ENCODE data around the gene F8A3.
"Not testable (repeated sequence)": the region's sequence is repeated elsewhere in the genome, so short reads cannot be mapped to it uniquely, and the experiment has no call there.

Gene F8A3
- 0 to 0.29 (median 0) reads per million in 9 experiments for total RNA-seq

DNA sequence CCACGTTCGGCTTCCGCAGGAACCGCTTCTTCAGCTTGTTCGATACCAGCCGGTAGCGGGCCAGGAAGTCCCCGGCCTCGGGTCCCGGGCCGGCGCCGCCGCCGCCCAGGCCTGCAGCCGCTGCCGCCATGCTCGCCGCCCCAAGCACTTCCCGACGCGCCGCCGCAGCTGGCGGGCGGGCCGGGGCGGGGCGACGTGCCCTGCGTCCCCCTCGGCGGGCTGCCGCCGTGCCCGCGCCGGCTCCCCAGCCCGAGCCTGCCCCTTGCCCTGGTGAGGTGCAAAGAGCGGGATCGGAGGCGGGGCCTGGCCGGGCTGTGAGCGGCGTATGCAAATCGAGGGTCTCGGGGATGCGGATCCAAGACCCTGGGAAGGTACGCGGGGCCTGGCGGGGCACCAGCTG is at the start of gene F8A3:
Gene F8A3 (minus strand): TSS at position 150 of the 400 bp plus-strand sequence. CDS start 20 bp downstream, at position 130.
- not testable (repeated sequence) for DNase-seq; H3K27ac Mint-ChIP-seq; H3K27me3 Mint-ChIP-seq; H3K36me3 Mint-ChIP-seq (ENCODE audit: insufficient read depth); H3K4me1 Mint-ChIP-seq (ENCODE audit: low read depth in 2 of 2); H3K9me3 Mint-ChIP-seq; H3K4me3 Mint-ChIP-seq
- ATAC-seq (replicated peaks) = peak; percentile 71

DNA sequence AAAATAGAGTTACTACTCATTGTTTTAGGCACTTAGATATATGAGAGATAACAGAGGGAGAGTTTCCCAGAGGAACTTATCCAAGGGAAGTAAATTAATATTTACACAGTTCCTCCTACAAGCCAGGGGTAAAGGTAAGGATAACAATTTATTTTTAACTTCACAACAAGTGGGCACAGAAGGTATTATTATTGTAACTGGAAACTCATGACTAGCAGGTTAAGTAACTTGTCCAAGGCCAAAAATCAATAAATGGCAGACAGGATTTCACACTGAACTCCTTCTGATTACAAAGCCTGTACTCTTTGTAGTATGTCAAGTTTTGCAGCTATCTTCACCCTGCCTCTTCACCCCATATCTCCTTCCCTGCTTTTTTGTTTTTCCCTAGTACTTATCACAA is 46.9 kb upstream of the F8A3 start:
- peaks cover 5% of the 10 kb centered on the region for H3K36me3 Mint-ChIP-seq (ENCODE audit: insufficient read depth)
- no peaks in the 10 kb centered on the region for H3K27me3 Mint-ChIP-seq
- no peak overlapping the region for H3K27ac Mint-ChIP-seq
- H3K4me3 Mint-ChIP-seq = no peak overlapping the region
- DNase-seq = no peak
- no peaks in the 10 kb centered on the region for H3K9me3 Mint-ChIP-seq
- no peak for ATAC-seq (replicated peaks)
- no peaks in the 10 kb centered on the region for H3K4me1 Mint-ChIP-seq (ENCODE audit: low read depth in 2 of 2)

DNA sequence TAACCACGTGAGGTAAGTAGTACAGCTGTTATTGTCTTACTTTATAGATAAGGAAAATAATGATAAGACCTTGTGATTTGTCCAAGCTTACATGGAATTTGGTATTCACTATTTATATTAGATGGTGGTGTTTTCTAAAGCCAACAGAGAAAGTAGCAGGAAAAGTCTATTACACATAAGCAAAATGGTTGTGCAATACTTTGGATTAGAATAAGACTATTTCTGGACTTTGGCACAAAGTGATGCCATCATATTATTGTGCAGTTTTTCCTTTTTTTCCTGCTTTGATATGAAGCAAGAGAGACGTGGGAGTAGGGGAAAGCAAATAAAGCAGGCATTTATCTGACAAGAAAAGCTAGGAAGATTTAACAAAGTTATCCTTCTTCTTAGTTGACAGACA is 36.7 kb upstream of the F8A3 start:
- not testable (repeated sequence) for H3K4me1 Mint-ChIP-seq (ENCODE audit: low read depth in 2 of 2); H3K27me3 Mint-ChIP-seq; H3K36me3 Mint-ChIP-seq (ENCODE audit: insufficient read depth); H3K27ac Mint-ChIP-seq; ATAC-seq (replicated peaks); H3K9me3 Mint-ChIP-seq; DNase-seq; H3K4me3 Mint-ChIP-seq

DNA sequence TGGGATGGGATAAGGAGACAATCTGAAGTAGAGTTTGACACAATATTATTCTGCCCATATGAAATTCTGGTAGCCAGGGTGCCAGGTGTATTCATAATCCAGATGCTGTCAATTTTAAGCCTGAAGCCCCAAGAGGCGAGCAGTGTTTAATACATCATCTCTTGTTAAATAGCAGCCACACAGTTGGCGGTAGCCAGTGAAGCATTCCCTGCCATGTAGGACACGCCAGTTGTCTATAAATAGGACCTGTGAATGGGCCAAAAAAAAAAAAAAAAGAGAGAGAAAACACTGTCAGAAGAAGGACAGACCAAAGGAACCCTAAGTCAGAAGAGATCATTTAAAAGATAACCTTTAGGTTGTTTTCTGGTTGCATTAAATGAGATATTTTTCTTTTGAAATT is 33.0 kb upstream of the F8A3 start:
- not testable (repeated sequence) for ATAC-seq (replicated peaks); H3K9me3 Mint-ChIP-seq; H3K27ac Mint-ChIP-seq; H3K4me3 Mint-ChIP-seq; H3K4me1 Mint-ChIP-seq (ENCODE audit: low read depth in 2 of 2); H3K36me3 Mint-ChIP-seq (ENCODE audit: insufficient read depth); DNase-seq; H3K27me3 Mint-ChIP-seq

DNA sequence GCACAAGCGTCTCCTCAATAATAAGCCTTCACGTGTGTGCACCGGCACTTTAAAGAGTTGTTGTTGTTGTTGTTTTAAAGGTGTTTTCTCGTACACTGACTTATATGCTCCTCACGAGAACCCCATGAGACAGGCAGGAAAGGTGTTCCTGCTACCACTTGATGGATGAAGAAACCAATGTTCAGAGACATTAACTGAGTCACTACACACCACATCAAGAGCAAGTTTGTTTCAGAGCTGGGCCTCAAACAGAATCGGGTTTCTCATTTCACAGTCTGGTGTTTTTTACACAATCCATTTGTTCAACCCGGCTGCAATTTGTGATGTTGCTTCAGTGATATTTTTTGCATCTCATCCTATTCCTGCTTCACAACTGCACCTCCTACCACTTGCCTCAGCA is 18.7 kb upstream of the F8A3 start:
- not testable (repeated sequence) for H3K27me3 Mint-ChIP-seq; H3K9me3 Mint-ChIP-seq; H3K36me3 Mint-ChIP-seq (ENCODE audit: insufficient read depth); ATAC-seq (replicated peaks); H3K27ac Mint-ChIP-seq; DNase-seq; H3K4me1 Mint-ChIP-seq (ENCODE audit: low read depth in 2 of 2); H3K4me3 Mint-ChIP-seq

DNA sequence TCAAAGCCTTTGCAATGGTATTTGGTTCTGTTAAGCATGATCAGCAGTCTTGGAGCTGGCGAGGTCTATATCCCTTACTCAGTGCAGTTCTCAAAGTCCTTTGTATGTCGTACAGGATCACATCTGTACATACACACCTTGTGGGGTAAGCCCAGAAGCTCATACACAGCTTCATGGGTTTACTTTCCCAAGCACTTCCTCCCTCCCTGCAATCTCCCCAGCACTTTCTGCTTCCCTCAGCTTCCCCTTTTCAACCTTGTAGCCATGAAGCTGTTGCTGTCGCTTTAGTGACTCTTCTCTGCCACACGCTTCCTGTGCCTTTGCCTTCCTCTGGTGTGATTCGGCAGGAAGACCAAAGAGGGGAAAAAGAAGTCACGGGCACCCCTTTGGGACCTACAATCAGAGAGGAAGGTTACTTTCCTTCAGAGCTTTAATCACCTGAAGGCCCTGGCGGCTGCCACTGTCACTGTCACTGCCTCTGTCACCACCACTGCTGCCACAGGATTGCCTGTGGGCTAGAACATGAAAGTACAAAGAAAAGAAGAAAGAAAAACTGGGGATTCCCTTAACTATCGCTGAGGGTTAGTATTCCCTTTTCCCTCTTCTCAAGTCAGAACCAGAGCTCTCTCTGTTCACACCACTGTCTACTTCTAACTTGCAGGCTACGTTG is 8.0 kb upstream of the F8A3 start:
- ATAC-seq (replicated peaks) = peak; percentile 65
- not testable (repeated sequence) for H3K36me3 Mint-ChIP-seq (ENCODE audit: insufficient read depth); DNase-seq; H3K4me1 Mint-ChIP-seq (ENCODE audit: low read depth in 2 of 2); H3K9me3 Mint-ChIP-seq; H3K27ac Mint-ChIP-seq; H3K4me3 Mint-ChIP-seq; H3K27me3 Mint-ChIP-seq

DNA sequence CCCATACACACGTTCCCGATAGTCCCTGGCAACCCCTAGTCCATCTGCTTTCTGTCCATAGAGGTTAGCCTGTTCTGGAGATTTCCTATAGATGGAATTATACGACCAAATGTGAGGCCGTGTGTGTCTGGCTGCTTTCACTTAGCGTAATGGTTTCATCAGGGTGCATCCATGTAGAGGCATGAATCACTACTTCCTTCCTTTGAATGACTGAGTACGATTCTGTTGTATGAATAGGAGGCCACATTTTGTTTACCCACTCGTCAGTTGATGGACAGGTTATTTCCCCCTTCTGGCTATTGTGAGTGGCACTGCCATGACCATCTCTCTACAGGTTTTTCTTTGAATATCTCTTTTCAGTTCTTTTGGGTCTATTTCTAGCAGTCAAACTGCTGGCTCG is 2.1 kb upstream of the F8A3 start:
- peak; percentile 13 for ATAC-seq (replicated peaks)
- not testable (repeated sequence) for H3K36me3 Mint-ChIP-seq (ENCODE audit: insufficient read depth); H3K27me3 Mint-ChIP-seq; H3K27ac Mint-ChIP-seq; H3K4me1 Mint-ChIP-seq (ENCODE audit: low read depth in 2 of 2); H3K4me3 Mint-ChIP-seq; DNase-seq; H3K9me3 Mint-ChIP-seq

DNA sequence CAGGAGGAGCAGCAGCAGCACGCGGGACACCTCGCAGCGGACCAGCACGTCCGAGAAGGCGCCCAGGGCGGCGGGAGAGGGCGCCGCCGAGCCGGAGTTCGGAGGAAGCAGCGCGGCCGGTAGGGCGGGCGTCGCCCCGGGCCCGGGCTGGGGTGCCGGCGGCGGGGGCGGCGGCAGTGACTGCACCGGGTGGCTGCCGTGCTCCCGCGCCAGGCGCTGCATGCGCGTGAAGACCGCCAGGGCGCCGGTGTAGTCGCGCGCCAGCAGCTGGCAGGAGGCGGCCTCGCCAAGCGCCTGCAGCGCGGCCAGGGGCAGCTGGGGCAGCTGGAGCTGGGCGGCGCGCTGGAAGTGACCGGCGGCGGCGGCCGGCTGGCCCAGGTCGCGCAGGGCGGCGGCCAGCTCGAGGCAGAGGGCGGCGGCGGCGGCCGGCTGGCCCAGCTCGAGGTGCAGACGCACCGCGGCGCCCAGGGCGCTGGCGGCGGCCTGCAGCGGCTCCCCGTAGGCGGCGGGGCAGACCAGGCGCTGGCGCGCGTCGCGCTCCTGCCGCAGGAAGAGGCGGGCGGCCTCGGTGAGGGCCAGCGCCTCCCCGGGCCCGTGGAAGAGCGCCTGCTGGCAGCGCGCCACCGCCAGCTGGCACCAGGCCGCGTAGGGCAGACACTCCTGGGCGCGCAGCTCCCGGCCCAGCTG is 516 bp downstream of the F8A3 start:
- not testable (repeated sequence) for H3K4me1 Mint-ChIP-seq (ENCODE audit: low read depth in 2 of 2); H3K4me3 Mint-ChIP-seq; DNase-seq; H3K27me3 Mint-ChIP-seq; H3K27ac Mint-ChIP-seq; H3K9me3 Mint-ChIP-seq; H3K36me3 Mint-ChIP-seq (ENCODE audit: insufficient read depth)
- ATAC-seq (replicated peaks) = peak; percentile 69

DNA sequence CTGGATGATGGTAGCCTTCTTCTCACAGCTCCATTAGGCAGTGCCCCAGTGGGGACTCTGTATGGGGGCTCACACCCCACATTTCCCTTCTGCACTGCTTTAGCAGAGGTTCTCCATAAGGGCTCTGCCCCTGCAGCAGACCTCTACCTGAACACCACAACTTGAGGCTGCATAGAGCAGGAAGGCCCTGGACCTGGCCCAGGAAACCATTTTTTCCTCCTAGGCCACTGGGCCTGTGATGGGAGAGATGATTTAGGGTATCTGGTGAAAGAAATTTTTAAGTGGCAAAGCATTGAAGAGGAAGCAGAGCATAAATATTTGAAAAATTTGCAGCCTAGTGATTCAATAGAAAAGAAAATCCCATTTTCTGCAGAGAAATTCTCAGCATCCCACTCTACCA is 17.3 kb downstream of the F8A3 start:
- Mint-ChIP-seq H3K27ac (no peak overlapping the region), H3K4me1 (ENCODE audit: low read depth in 2 of 2) (peaks cover 0 to 3% of the 10 kb centered on the region in 2 donors), H3K9me3 (no peaks in the 10 kb centered on the region), H3K4me3 (no peak overlapping the region), H3K36me3 (ENCODE audit: insufficient read depth) (no peaks in the 10 kb centered on the region), H3K27me3 (no peaks in the 10 kb centered on the region)
- no peak for DNase-seq
- no peak for ATAC-seq (replicated peaks)

DNA sequence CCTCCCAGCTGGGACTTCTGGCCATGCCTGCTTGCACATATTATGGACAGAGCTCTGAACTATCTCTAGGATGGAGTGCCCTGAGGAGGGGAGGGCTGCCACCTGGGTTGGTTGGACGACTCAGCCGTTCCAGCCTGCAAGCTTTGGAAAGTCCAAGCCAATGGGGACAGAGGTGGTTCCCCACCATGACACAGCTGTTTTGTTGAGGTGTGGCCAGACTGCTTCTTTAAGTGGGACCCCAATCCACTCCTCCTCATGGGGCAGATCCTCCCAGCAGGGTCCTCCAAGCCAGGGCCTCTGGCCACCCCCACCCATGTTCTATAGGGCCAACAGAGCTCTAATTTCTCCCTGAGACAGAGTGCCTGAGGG is 22.7 kb downstream of the F8A3 start:
- Mint-ChIP-seq H3K27me3 (no peaks in the 10 kb centered on the region), H3K4me3 (no peak overlapping the region), H3K4me1 (ENCODE audit: low read depth in 2 of 2) (peaks cover 0 to 3% of the 10 kb centered on the region in 2 donors), H3K36me3 (ENCODE audit: insufficient read depth) (no peaks in the 10 kb centered on the region), H3K27ac (no peak overlapping the region), H3K9me3 (no peaks in the 10 kb centered on the region)
- no peak for ATAC-seq (replicated peaks)
- no peak for DNase-seq

DNA sequence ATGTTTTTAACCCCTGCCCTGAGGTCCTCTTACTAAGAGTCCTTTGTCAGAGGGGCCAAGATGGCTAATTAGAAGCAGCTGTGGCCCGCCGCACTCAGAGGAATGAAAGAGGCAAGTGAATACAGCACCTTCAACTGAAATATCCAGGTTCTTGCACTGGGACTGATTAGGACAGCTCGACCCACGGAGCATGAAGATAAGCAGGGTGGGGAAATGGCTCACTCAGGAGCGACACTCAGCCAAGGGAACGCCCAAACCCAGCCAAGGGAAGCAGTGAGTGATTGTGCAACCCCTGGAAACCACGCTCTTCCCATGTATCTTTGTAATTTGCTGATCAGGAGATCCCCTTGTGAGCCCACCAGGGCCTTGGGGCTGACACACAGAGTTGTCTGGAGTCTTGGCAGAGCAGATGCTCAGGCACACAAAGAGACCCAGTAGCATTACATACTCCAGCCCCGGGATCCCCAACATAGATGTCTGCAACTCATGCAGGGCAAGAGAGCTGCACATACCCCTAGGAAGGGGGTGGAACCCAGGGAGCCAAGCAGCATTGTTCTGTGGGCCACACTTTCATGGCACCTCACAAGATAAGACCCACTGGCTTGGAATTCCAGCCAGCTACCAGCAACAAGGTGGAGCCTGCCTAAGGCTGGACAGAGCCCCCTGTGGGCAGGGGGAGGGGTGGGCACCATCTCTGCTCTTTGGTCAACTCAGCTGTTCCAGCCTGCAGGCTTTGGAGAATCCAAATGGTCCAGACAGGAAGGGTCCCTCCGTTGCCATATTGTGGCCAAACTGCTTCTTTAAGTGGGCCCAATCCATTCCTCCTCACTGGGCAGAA is 23.3 kb downstream of the F8A3 start:
- no peak for DNase-seq
- Mint-ChIP-seq H3K27me3 (no peaks in the 10 kb centered on the region), H3K36me3 (ENCODE audit: insufficient read depth) (no peaks in the 10 kb centered on the region), H3K9me3 (no peaks in the 10 kb centered on the region), H3K4me1 (ENCODE audit: low read depth in 2 of 2) (peaks cover 0 to 3% of the 10 kb centered on the region in 2 donors), H3K27ac (no peak overlapping the region), H3K4me3 (no peak overlapping the region)
- ATAC-seq (replicated peaks) = no peak

DNA sequence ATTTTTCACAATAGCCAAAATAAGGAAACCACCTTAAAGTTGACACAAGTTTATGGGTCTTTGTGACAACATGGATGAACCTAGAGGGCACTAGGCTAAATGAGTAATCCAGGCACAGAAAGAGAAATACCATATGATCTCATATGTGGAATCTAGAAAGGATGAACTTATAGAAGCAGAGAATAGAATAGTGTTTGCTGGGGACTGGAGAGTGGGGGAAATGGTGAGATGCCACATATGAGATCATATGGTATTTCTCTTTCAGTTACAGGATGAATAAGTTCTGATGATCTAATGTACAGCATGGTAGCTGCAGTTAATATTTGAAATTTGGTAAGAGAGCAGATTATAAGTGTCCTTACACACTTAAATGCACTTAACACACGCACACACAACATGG is 40.7 kb downstream of the F8A3 start:
- no peak overlapping the region for H3K27ac Mint-ChIP-seq
- H3K4me3 Mint-ChIP-seq = no peak overlapping the region
- H3K36me3 Mint-ChIP-seq (ENCODE audit: insufficient read depth) = no peaks in the 10 kb centered on the region
- no peaks in the 10 kb centered on the region for H3K9me3 Mint-ChIP-seq
- H3K27me3 Mint-ChIP-seq = no peaks in the 10 kb centered on the region
- ATAC-seq (replicated peaks) (no peak), DNase-seq (no peak)
- no peaks in the 10 kb centered on the region for H3K4me1 Mint-ChIP-seq (ENCODE audit: low read depth in 2 of 2)

Measured in effector memory CD8-positive, alpha-beta T cell (primary cell).